OCI-LY3 (cell line): ENCODE measurements around the gene CCZ1B.
"Not testable (repeated sequence)": the region's sequence is repeated elsewhere in the genome, so short reads cannot be mapped to it uniquely, and the experiment has no call there.

Source experiments
- H2AFZ ChIP-seq: fragments of 200-600, 300-600 bp; shearing (Covaris generic); 2 replicates; pipeline ENCODE4 v1.6.0; 2014; ENCODE audit warnings: antibody characterized with exemption, low read depth, low read length
- H3K27ac ChIP-seq: fragments of 200-600, 300-600 bp; sonication (generic); 2 replicates; pipeline ENCODE4 v1.5.1; 2014; ENCODE audit warnings: mild to moderate bottlenecking, low read length, moderate library complexity, mixed read lengths
- H3K27me3 ChIP-seq: fragments of 200-600, 300-600 bp; sonication (generic); 2 replicates; pipeline ENCODE4 v1.6.1; 2014; ENCODE audit warnings: low read depth, low read length, mixed read lengths
- H3K36me3 ChIP-seq: fragments of 200-600, 300-600 bp; sonication (generic); replicated peaks from 2 replicates; pipeline ENCODE3; 2014; ENCODE audit warnings: low read depth, low read length, mixed read lengths
- H3K4me1 ChIP-seq: fragments of 300-600, 200-600 bp; sonication (generic); 2 replicates; pipeline ENCODE4 v1.6.1; 2014; ENCODE audit warnings: low read length, mixed read lengths
- H3K4me2 ChIP-seq: fragments of 200-600, 300-600 bp; sonication (generic); 2 replicates; pipeline ENCODE4 v1.6.1; 2014; ENCODE audit warnings: low read length, mixed read lengths
- H3K4me3 ChIP-seq: fragments of 300-600, 200-600 bp; sonication (generic); 2 replicates; pipeline ENCODE4 v1.5.1; 2014; ENCODE audit warnings: antibody characterized with exemption, mild to moderate bottlenecking, low read length, moderate library complexity
- H3K79me2 ChIP-seq: fragments of 300-600, 200-600 bp; shearing (Covaris generic); 2 replicates; pipeline ENCODE4 v1.6.1; 2014; ENCODE audit warnings: mild to moderate bottlenecking, low read length, mixed read lengths
- H3K9ac ChIP-seq: fragments of 300-600, 200-600 bp; shearing (Covaris generic); 2 replicates; pipeline ENCODE4 v1.6.0; 2014; ENCODE audit warnings: mild to moderate bottlenecking, low read length, moderate library complexity
- H3K9me3 ChIP-seq: fragments of 200-600, 300-600 bp; shearing (Covaris generic); 2 replicates; pipeline ENCODE4 v1.6.1; 2014; ENCODE audit warnings: low read length, mixed read lengths; ENCODE audit not compliant: insufficient read depth
- H4K20me1 ChIP-seq: fragments of 200-600, 300-600 bp; sonication (generic); 2 replicates; pipeline ENCODE4 v1.6.1; 2016; ENCODE audit warnings: low read length, mixed read lengths; ENCODE audit not compliant: insufficient read depth
- TF ChIP-seq, protein P1 (sequence below): fragments of 200-600, 300-600 bp; sonication (generic); IDR thresholded peaks from 2 replicates; pipeline ENCODE4 v1.5.1; 2014; ENCODE audit warnings: antibody characterized with exemption, low read length, low read depth

Gene CCZ1B

DNA sequence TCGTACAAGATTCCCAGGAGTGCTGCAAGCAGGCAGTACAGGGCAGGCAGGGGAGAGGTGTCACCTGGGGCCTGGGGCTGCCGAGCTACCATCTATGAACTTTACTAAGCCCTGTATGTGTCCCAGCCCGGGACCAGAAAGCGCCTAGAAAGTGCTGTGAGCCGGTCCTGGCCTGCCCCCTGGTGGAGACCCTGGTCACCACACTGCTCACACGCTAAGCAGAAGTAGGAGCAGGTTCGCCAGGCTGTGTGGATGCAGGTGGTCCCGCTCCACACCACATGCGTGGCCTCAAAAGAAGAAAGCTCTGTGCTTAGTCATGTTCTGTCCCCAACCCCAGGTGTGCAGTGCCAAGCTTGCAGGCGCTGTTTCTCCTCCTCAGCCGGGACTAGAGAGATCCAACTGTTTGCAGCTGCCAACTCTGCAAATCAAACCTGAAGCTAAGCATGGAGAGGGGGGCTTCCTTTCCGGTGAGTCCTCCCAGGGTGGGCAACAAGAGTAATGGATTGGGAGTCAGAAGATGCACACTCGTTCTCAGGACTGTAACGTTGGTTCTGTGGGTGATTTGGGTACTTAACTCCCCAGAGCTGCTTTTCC, 31.7 kb upstream of the CCZ1B start:
- H3K4me2 ChIP-seq = 0 out of 2 replicates have a peak overlapping the region, but pooled peaks have one; percentile 20
- not testable (repeated sequence) for H3K9ac ChIP-seq, H3K27ac ChIP-seq, H3K36me3 ChIP-seq, H3K4me1 ChIP-seq, H2AFZ ChIP-seq, H3K27me3 ChIP-seq, H3K9me3 ChIP-seq, H4K20me1 ChIP-seq, H3K79me2 ChIP-seq, H3K4me3 ChIP-seq
- TF ChIP-seq, protein P1, sequence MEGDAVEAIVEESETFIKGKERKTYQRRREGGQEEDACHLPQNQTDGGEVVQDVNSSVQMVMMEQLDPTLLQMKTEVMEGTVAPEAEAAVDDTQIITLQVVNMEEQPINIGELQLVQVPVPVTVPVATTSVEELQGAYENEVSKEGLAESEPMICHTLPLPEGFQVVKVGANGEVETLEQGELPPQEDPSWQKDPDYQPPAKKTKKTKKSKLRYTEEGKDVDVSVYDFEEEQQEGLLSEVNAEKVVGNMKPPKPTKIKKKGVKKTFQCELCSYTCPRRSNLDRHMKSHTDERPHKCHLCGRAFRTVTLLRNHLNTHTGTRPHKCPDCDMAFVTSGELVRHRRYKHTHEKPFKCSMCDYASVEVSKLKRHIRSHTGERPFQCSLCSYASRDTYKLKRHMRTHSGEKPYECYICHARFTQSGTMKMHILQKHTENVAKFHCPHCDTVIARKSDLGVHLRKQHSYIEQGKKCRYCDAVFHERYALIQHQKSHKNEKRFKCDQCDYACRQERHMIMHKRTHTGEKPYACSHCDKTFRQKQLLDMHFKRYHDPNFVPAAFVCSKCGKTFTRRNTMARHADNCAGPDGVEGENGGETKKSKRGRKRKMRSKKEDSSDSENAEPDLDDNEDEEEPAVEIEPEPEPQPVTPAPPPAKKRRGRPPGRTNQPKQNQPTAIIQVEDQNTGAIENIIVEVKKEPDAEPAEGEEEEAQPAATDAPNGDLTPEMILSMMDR = peak; percentile 28; the same call in 1 of the 2 replicates

DNA sequence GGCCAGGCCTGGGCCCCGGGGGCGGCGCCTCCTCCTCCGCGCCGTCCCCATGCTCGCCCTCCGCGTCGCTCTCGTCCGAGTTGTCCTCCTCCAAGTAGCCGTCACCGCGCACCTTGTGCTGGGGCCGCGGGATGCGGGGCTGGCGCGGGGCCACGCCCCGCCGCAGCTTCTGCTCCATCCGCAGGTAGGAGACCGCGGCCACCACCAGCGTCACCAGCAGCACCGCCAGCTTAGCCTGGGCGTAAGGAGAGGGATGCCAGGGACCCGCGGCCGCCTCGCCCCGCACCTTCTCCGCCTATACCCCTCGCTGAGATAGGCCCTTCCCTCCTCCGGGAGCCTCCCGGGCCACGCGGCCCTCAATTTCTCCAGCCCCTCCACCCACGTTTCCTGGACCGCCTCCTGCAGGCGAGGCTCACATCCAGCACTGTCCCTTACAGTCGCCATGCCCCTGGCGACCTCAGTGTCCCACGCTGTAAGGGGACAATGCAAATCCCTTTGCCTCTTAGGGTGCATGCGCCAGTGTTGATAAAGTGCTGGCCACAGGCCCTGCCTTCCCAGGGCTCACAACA, 29.6 kb upstream of the CCZ1B start:
- H3K4me3 ChIP-seq, H3K9me3 ChIP-seq, H3K36me3 ChIP-seq, H3K9ac ChIP-seq, H3K27me3 ChIP-seq, H3K79me2 ChIP-seq, H3K4me1 ChIP-seq, H3K4me2 ChIP-seq, H3K27ac ChIP-seq, H4K20me1 ChIP-seq, H2AFZ ChIP-seq: not testable (repeated sequence)

DNA sequence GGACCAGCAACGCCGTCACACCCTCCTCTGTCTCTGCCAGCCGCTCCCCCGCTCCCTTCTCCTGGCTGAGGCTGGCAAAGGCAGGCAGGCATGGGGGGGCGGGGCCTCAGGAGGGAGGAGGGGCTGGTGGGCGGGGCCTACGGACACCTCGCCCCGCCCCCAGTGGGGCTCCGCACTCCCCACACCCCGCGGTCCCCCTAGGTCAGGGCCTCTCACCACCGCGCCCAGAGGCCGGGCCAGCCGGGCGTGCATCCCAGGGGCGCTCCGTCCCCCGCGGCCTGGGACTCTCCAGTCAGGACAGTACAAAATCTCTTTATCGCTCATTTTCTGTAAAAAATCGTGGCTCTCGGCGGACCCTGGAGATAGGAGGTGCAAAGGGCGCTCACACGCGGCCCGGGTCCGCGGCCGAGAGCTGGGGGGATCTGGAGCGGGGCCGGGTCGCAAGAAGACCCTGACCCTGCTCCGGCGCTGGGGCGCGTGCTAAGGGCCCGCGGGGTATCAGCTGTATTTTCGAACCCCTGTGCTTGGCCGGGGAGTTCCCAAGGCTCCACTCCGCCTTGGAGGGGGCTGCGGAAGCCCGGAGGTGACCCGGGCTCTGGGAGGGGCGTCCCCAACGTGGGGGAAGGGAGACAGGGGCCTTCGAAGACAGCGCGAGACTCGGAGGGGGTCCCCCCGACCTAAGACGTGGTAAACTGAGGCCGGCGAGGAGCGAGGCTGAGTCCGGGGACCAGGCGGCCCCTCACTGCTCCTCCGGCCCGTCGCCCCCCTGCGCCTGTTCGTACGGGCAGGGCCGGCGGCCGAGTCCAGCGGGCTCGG, 28.9 kb upstream of the CCZ1B start:
- not testable (repeated sequence) for H2AFZ ChIP-seq, H3K27ac ChIP-seq, H3K36me3 ChIP-seq, H3K4me1 ChIP-seq, H4K20me1 ChIP-seq, H3K79me2 ChIP-seq, H3K4me2 ChIP-seq, H3K9me3 ChIP-seq, H3K9ac ChIP-seq, H3K4me3 ChIP-seq, H3K27me3 ChIP-seq

DNA sequence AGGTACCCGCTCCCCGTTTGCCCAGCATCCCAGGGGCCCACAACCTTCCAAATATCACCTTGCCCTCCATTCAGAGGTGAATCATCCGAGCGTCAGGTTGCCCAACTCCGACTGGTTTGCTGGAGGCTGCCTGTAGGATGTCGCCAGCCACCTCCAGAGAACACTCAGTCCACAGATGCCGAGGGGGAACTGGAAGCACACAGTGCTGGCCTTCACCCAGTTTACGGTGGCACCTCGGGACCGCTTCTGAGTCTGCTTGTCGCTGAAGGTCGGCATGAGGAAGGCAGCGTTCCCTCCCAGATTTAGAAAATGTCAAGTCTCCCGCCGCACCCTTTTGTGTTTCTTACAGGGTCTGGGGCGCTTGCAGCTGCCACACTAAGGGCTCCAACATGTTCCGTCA, 27.6 kb upstream of the CCZ1B start:
- H3K9ac ChIP-seq, H3K4me2 ChIP-seq, H3K79me2 ChIP-seq, H2AFZ ChIP-seq, H3K36me3 ChIP-seq, H3K27ac ChIP-seq, H3K4me3 ChIP-seq, H3K27me3 ChIP-seq, H3K9me3 ChIP-seq, H4K20me1 ChIP-seq, H3K4me1 ChIP-seq: not testable (repeated sequence)

DNA sequence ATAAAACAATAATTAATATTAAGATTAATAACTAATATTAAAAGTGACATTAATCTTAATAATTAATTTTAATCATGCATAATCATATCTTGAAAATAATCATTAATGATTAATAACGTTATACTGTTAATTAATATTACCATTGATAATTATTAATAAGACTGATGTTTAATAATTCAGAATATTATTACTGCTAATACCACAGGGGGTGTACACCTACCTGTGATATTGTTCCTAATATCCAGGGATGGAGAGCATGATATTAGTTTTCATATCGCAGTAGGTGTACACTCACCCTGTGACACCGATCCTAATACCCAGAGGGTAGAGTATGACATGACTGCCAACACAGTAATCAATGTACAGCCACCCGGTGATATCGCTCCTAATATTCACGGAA, 23.1 kb upstream of the CCZ1B start:
- H2AFZ ChIP-seq, H3K4me3 ChIP-seq, H3K27me3 ChIP-seq, H4K20me1 ChIP-seq, H3K9ac ChIP-seq, H3K4me1 ChIP-seq, H3K36me3 ChIP-seq, H3K4me2 ChIP-seq, H3K79me2 ChIP-seq, H3K27ac ChIP-seq, H3K9me3 ChIP-seq: not testable (repeated sequence)

DNA sequence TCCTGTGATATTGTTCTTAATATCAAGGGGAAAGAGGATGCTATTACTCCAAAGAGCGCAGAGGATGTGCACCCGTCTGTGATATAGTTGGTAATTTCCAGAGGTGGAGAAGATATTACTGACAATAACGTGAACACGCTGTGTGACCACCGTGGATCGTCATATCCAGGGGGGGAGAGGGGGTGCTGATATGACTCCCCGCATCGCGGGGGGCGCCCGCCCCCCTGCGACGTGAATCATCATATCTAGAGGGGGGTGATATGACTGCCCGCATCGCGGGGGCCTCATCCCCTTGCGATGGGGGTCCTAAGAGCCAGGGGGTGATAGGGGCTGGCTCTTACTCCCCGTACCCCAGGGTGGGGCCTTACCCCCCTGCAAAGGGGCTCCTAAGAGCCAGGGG, 21.7 kb upstream of the CCZ1B start:
- H3K79me2 ChIP-seq, H3K4me2 ChIP-seq, H3K9me3 ChIP-seq, H3K4me3 ChIP-seq, H3K9ac ChIP-seq, H3K27ac ChIP-seq, H2AFZ ChIP-seq, H3K27me3 ChIP-seq, H3K36me3 ChIP-seq, H4K20me1 ChIP-seq, H3K4me1 ChIP-seq: not testable (repeated sequence)

DNA sequence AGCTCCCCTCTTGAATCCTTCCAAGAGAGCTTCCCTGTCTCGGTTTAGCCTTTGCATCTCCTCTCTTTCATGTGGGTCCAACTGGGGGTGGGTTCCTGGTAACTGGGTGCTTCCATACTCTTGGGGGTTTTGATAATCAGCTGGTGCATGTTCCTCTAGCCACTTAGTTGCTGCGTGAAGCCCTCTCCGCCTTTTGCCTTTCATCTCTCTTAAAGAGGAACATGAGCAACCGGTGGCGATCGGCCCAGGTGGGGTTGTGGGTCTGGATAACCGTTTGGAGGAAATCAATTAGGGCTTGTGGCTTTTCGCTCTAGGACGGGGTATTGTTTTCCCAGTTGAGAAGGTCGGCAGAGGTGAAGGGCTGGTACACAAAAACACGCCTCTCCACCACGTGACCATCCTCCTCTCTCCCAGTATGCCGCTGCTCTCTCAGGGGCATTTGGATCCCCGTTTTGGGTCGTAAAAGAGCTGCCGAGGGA, 19.9 kb upstream of the CCZ1B start:
- H3K4me3 ChIP-seq, H3K79me2 ChIP-seq, H3K9me3 ChIP-seq, H4K20me1 ChIP-seq, H3K4me2 ChIP-seq, H2AFZ ChIP-seq, H3K36me3 ChIP-seq, H3K27ac ChIP-seq, H3K4me1 ChIP-seq, H3K9ac ChIP-seq, H3K27me3 ChIP-seq: not testable (repeated sequence)

DNA sequence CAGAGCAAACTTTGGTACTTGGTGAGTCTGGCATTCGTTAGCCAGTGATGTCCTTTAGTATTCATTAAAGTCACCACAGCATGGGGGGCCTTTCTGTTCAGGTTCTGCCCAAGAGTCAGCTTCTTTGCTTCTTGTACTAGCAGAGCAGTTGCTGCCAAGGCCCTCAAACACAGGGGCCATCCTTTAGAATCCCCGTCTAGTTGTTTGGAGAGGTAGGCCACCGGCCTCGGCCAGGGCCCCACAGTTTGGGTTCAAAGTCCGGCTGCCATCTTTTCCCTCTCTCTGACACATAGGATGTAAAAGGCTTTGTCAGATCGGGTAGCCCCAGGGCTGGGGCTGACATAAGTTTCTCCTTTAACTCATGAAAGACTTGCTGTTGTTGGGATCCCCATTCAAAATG, 17.6 kb upstream of the CCZ1B start:
- not testable (repeated sequence) for H2AFZ ChIP-seq, H3K27ac ChIP-seq, H3K79me2 ChIP-seq, H3K9ac ChIP-seq, H3K36me3 ChIP-seq, H4K20me1 ChIP-seq, H3K9me3 ChIP-seq, H3K4me3 ChIP-seq, H3K27me3 ChIP-seq, H3K4me1 ChIP-seq, H3K4me2 ChIP-seq

DNA sequence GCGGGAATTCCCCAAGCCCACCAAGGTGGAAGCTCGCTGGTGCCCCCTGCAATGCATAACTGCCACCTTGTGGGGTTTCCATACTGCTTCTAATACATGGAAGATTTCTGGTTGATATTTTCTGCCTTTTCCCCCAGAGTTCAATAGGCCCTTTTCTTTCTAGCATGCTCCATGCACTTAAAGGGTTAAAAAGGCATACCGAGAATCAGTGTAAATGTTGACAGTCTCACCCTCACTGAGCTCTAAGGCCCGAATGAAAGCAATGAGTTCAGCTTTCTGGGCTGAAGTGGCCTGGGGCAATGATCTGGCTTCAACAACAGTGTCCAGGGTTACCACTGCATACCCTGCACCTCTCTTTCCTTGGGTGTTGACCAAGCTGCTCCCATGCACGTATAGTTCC, 17.0 kb upstream of the CCZ1B start:
- H3K27me3 ChIP-seq, H3K9ac ChIP-seq, H3K36me3 ChIP-seq, H3K79me2 ChIP-seq, H2AFZ ChIP-seq, H3K4me2 ChIP-seq, H3K27ac ChIP-seq, H3K9me3 ChIP-seq, H3K4me1 ChIP-seq, H4K20me1 ChIP-seq, H3K4me3 ChIP-seq: not testable (repeated sequence)
